ENCODE results near the gene UAP1. TPM values are rescaled to one million over a fixed set of nuclear protein-coding genes. Genes with fewer than 3 reads are reported as not detected.
A peak's percentile ranks its signal among the peaks of the same experiment; 100 is the strongest.

Gene UAP1
- total RNA-seq, 2 donors from 2014 or later, result 37.5 to 53.1 TPM

- no peak for DNase-seq (ENCODE audit: low spot score)
- H3K27me3 ChIP-seq, result no peaks in the 10 kb centered on the region
- no peak overlapping the region for H3K4me3 ChIP-seq
- no peaks in the 10 kb centered on the region for H3K9me3 ChIP-seq
- H3K36me3 ChIP-seq, result peaks cover 24% of the 10 kb centered on the region
- peak overlapping the region in 1 of 2 donors; percentile 55 for H3K27ac ChIP-seq
- TF ChIP-seq CTCF (IDR thresholded peaks at IDR 0.05), result no peak
- H3K4me1 ChIP-seq, result no peaks in the 10 kb centered on the region
Observed at GRCh38 chr1:162605225-162605927, 43.9 kb downstream of the UAP1 start.

- no peak overlapping the region for H3K27ac ChIP-seq
- peaks cover 0 to 14% of the 10 kb centered on the region in 2 donors for H3K4me1 ChIP-seq
- DNase-seq (ENCODE audit: low spot score), result no peak
Observed at GRCh38 chr1:162609306-162609705, 47.8 kb downstream of the UAP1 start.

GRCh38 chr1:162612606-162613400 is 51.3 kb downstream of the UAP1 start:
- peaks cover 0 to 14% of the 10 kb centered on the region in 2 donors for H3K4me1 ChIP-seq
- DNase-seq (ENCODE audit: low spot score), result peak; percentile 82

More at GRCh38 chr1:162609306-162609705, 47.8 kb downstream of the UAP1 start:
- H3K27me3 ChIP-seq, result no peaks in the 10 kb centered on the region
- TF ChIP-seq CTCF (IDR thresholded peaks at IDR 0.05), result no peak
- no peaks in the 10 kb centered on the region for H3K36me3 ChIP-seq
- no peak overlapping the region for H3K4me3 ChIP-seq
- H3K9me3 ChIP-seq, result no peaks in the 10 kb centered on the region

GRCh38 chr1:162616848-162617247 is 55.3 kb downstream of the UAP1 start:
- no peak for TF ChIP-seq CTCF (IDR thresholded peaks at IDR 0.05)
- H3K4me3 ChIP-seq, result no peak overlapping the region

More at GRCh38 chr1:162612606-162613400, 51.3 kb downstream of the UAP1 start:
- no peaks in the 10 kb centered on the region for H3K36me3 ChIP-seq
- no peaks in the 10 kb centered on the region for H3K27me3 ChIP-seq
- peak overlapping the region; percentile 50 to 56 for H3K27ac ChIP-seq
- peaks cover 13 to 15% of the 10 kb centered on the region in 2 donors for H3K9me3 ChIP-seq
- no peak overlapping the region for H3K4me3 ChIP-seq
- no peak for TF ChIP-seq CTCF (IDR thresholded peaks at IDR 0.05)

GRCh38 chr1:162617513-162617912 is 56.0 kb downstream of the UAP1 start:
- no peak for TF ChIP-seq CTCF (IDR thresholded peaks at IDR 0.05)
- no peak for DNase-seq (ENCODE audit: low spot score)
- H3K4me3 ChIP-seq, result no peak overlapping the region
- H3K27me3 ChIP-seq, result no peaks in the 10 kb centered on the region
- H3K4me1 ChIP-seq, result peaks cover 0 to 11% of the 10 kb centered on the region in 2 donors
- no peak overlapping the region for H3K27ac ChIP-seq
- no peaks in the 10 kb centered on the region for H3K36me3 ChIP-seq
- peaks cover 13 to 17% of the 10 kb centered on the region in 2 donors for H3K9me3 ChIP-seq

More at GRCh38 chr1:162616848-162617247, 55.3 kb downstream of the UAP1 start:
- H3K27ac ChIP-seq, result no peak overlapping the region
- H3K4me1 ChIP-seq, result peaks cover 0 to 14% of the 10 kb centered on the region in 2 donors
- H3K36me3 ChIP-seq, result no peaks in the 10 kb centered on the region
- peaks cover 13 to 17% of the 10 kb centered on the region in 2 donors for H3K9me3 ChIP-seq
- no peak for DNase-seq (ENCODE audit: low spot score)
- no peaks in the 10 kb centered on the region for H3K27me3 ChIP-seq

All from right atrium auricular region (tissue), 2 donors.